ENCODE data around the gene PSMD14.

The PSMD14 gene

DNA sequence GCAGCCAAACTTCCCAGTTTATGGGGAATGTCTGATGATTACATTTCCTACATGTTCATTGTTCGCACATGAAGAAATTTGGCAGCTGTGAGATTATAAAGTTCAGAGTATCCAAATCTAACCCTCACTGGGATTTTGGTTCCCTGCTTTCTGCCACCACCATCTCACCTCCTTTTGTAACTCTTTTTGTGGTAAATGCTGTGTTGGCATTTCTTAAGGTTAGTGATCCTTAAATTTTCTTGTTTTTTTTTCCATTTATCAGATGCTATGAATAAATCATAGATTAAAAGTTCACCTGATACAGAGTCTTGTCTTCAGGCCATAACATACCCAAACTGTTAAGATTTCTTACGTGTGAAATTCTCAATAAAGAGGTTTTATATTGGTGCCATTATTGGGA, 99.4 kb downstream of the PSMD14 start:
- Histone ChIP-seq H3K27ac (ENCODE audit: extremely low read depth, low read depth, low read length) (no peak overlapping the region), H3K4me1 (ENCODE audit: control insufficient read depth, insufficient read depth, low read length) (no peaks in the 10 kb centered on the region), H3K4me3 (ENCODE audit: low read depth, low read length) (no peak overlapping the region), H3K36me3 (ENCODE audit: control insufficient read depth in 2 of 2, insufficient read depth in 1 of 2, low read length in 2 of 2) (peaks cover under 1 to 23% of the 10 kb centered on the region in 2 experiments; a peak in 2 of 3 replicates), H3K9me3 (ENCODE audit: control insufficient read depth, insufficient read depth, low read depth, low read length) (no peaks in the 10 kb centered on the region)
- POLR2A ChIA-PET = no interaction called here
- TF ChIP-seq RBAK (tag by site-specific recombination; IDR thresholded peaks at IDR 0.05) (no peak), ZNF600 (tag by site-specific recombination; IDR thresholded peaks at IDR 0.05) (no peak), TCF7L2 (IDR thresholded peaks at IDR 0.05; ENCODE audit: borderline replicate concordance, low read depth, low read length) (no peak), ZNF335 (tag by site-specific recombination; conservative IDR thresholded peaks at IDR 0.05) (no peak), ZNF202 (tag by site-specific recombination; IDR thresholded peaks at IDR 0.05; ENCODE audit: borderline replicate concordance) (no peak), ZNF155 (tag by site-specific recombination; IDR thresholded peaks at IDR 0.05) (no peak), ZNF792 (tag by site-specific recombination; IDR thresholded peaks at IDR 0.05) (no peak), REPIN1 (tag by site-specific recombination; IDR thresholded peaks at IDR 0.05; ENCODE audit: low read depth) (no peak), ZBTB21 (tag by site-specific recombination; IDR thresholded peaks at IDR 0.05) (no peak), ZNF114 (tag by site-specific recombination; IDR thresholded peaks at IDR 0.05) (no peak), OVOL3 (tag by site-specific recombination; IDR thresholded peaks at IDR 0.05) (no peak), ZNF248 (tag by site-specific recombination; IDR thresholded peaks at IDR 0.05) (no peak), ZFHX2 (tag by site-specific recombination; conservative IDR thresholded peaks at IDR 0.05) (no peak)
- TF ChIP-seq, protein P1, sequence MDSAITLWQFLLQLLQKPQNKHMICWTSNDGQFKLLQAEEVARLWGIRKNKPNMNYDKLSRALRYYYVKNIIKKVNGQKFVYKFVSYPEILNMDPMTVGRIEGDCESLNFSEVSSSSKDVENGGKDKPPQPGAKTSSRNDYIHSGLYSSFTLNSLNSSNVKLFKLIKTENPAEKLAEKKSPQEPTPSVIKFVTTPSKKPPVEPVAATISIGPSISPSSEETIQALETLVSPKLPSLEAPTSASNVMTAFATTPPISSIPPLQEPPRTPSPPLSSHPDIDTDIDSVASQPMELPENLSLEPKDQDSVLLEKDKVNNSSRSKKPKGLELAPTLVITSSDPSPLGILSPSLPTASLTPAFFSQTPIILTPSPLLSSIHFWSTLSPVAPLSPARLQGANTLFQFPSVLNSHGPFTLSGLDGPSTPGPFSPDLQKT (IDR thresholded peaks at IDR 0.05; ENCODE audit: borderline replicate concordance, low read depth, low read length) = no peak
- TF ChIP-seq, protein P2, sequence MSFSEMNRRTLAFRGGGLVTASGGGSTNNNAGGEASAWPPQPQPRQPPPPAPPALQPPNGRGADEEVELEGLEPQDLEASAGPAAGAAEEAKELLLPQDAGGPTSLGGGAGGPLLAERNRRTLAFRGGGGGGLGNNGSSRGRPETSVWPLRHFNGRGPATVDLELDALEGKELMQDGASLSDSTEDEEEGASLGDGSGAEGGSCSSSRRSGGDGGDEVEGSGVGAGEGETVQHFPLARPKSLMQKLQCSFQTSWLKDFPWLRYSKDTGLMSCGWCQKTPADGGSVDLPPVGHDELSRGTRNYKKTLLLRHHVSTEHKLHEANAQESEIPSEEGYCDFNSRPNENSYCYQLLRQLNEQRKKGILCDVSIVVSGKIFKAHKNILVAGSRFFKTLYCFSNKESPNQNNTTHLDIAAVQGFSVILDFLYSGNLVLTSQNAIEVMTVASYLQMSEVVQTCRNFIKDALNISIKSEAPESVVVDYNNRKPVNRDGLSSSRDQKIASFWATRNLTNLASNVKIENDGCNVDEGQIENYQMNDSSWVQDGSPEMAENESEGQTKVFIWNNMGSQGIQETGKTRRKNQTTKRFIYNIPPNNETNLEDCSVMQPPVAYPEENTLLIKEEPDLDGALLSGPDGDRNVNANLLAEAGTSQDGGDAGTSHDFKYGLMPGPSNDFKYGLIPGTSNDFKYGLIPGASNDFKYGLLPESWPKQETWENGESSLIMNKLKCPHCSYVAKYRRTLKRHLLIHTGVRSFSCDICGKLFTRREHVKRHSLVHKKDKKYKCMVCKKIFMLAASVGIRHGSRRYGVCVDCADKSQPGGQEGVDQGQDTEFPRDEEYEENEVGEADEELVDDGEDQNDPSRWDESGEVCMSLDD (tag by site-specific recombination; IDR thresholded peaks at IDR 0.05) = no peak
- TF ChIP-seq, protein P3, sequence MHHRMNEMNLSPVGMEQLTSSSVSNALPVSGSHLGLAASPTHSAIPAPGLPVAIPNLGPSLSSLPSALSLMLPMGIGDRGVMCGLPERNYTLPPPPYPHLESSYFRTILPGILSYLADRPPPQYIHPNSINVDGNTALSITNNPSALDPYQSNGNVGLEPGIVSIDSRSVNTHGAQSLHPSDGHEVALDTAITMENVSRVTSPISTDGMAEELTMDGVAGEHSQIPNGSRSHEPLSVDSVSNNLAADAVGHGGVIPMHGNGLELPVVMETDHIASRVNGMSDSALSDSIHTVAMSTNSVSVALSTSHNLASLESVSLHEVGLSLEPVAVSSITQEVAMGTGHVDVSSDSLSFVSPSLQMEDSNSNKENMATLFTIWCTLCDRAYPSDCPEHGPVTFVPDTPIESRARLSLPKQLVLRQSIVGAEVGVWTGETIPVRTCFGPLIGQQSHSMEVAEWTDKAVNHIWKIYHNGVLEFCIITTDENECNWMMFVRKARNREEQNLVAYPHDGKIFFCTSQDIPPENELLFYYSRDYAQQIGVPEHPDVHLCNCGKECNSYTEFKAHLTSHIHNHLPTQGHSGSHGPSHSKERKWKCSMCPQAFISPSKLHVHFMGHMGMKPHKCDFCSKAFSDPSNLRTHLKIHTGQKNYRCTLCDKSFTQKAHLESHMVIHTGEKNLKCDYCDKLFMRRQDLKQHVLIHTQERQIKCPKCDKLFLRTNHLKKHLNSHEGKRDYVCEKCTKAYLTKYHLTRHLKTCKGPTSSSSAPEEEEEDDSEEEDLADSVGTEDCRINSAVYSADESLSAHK (tag by site-specific recombination; IDR thresholded peaks at IDR 0.05) = no peak
- TF ChIP-seq, protein P4, sequence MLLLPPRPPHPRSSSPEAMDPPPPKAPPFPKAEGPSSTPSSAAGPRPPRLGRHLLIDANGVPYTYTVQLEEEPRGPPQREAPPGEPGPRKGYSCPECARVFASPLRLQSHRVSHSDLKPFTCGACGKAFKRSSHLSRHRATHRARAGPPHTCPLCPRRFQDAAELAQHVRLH (tag by site-specific recombination; IDR thresholded peaks at IDR 0.05) = no peak
- TF ChIP-seq, protein P5, sequence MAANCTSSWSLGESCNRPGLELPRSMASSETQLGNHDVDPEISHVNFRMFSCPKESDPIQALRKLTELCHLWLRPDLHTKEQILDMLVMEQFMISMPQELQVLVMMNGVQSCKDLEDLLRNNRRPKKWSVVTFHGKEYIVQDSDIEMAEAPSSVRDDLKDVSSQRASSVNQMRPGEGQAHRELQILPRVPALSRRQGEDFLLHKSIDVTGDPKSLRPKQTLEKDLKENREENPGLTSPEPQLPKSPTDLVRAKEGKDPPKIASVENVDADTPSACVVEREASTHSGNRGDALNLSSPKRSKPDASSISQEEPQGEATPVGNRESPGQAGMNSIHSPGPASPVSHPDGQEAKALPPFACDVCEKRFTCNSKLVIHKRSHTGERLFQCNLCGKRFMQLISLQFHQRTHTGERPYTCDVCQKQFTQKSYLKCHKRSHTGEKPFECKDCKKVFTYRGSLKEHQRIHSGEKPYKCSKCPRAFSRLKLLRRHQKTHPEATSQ (tag by site-specific recombination; IDR thresholded peaks at IDR 0.05) = no peak
- CTCF ChIA-PET = no interaction called here

Data from HEK293 (cell line).